Stimulated activated CD4-positive, alpha-beta T cell treated with anti-CD3 and anti-CD28 coated beads, Interleukin-2, amount 100 ng/mL, for 24 hours (primary cell): ENCODE measurements around the gene ABCF2.

Experiments used
- DNase-seq, 2 donors: peaks; one replicate each; pipeline ENCODE4 v3.0.0-alpha.2; 2020

ABCF2 gene

GRCh38 chr7:151215396-151215795, 11.6 kb downstream of the ABCF2 start:
- DNase-seq = no peak

- no peak for DNase-seq
Observed at GRCh38 chr7:151213826-151214225, 13.2 kb downstream of the ABCF2 start.

GRCh38 chr7:151212626-151213025, 14.4 kb downstream of the ABCF2 start:
- DNase-seq = no peak

GRCh38 chr7:151211155-151211772, 15.7 kb downstream of the ABCF2 start:
- DNase-seq = no peak

GRCh38 chr7:151210087-151210854, 16.7 kb downstream of the ABCF2 start, which contains the start of gene H2BK1:
H2BK1 (minus strand) TSS chr7:151210488; CDS start chr7:151210318, 170 bp downstream.
- DNase-seq = no peak

- DNase-seq = no peak
Observed at GRCh38 chr7:151209588-151209987, 17.4 kb downstream of the ABCF2 start.

- DNase-seq = no peak
Observed at GRCh38 chr7:151208253-151208862, 18.6 kb downstream of the ABCF2 start.

- DNase-seq = no peak
Observed at GRCh38 chr7:151207804-151208203, 19.2 kb downstream of the ABCF2 start.

GRCh38 chr7:151207315-151207714, 19.7 kb downstream of the ABCF2 start:
- no peak for DNase-seq

- DNase-seq = no peak
Observed at GRCh38 chr7:151206914-151207313, 20.1 kb downstream of the ABCF2 start.

GRCh38 chr7:151205730-151206129, 21.3 kb downstream of the ABCF2 start:
- no peak for DNase-seq

GRCh38 chr7:151204383-151205032, 22.5 kb downstream of the ABCF2 start:
- no peak for DNase-seq

GRCh38 chr7:151202836-151203235, 24.2 kb downstream of the ABCF2 start:
- no peak for DNase-seq

- no peak for DNase-seq
Observed at GRCh38 chr7:151201751-151202150, 25.3 kb downstream of the ABCF2 start.

- no peak for DNase-seq
Observed at GRCh38 chr7:151201344-151201743, 25.7 kb downstream of the ABCF2 start.

- no peak for DNase-seq
Observed at GRCh38 chr7:151198945-151199848, 27.8 kb downstream of the ABCF2 start.

- no peak for DNase-seq
Observed at GRCh38 chr7:151197932-151198331, 29.1 kb downstream of the ABCF2 start.

- DNase-seq = no peak
Observed at GRCh38 chr7:151195616-151196450, 31.2 kb downstream of the ABCF2 start.

- no peak for DNase-seq
Observed at GRCh38 chr7:151194188-151194587, 32.8 kb downstream of the ABCF2 start.

- no peak for DNase-seq
Observed at GRCh38 chr7:151193203-151193978, 33.6 kb downstream of the ABCF2 start.
